Natural killer cell (primary cell): ENCODE measurements around the gene SUSD1. TPM values are rescaled to one million over a fixed set of nuclear protein-coding genes. Genes with fewer than 3 reads are reported as not detected.

Source experiments
- ATAC-seq, 3 donors: fragments of 150-1000 bp in 2 of 3; fragments of 200-7000 bp in 1 of 3; cut with Tn5 transposase; 1 replicate in 1 of 3; 2 replicates in 2 of 3; pipeline ENCODE4 v1.10.0; 2021; ENCODE audit warnings: mild to moderate bottlenecking in 2 of 3, moderate library complexity in 2 of 3
- DNase-seq, 2 donors: peaks; one replicate each; pipeline versions ENCODE4 v3.0.0 to v3.0.0-alpha.2; 2013 to 2021; ENCODE audit warnings: mixed read lengths in 1 of 2
- H3K27ac ChIP-seq: one replicate; pipeline ENCODE4 v1.5.1; 2013; ENCODE audit warnings: mild to moderate bottlenecking, low read length
- H3K27me3 ChIP-seq: one replicate; pipeline ENCODE4 v1.6.1; 2013; ENCODE audit warnings: low read length; ENCODE audit not compliant: control insufficient read depth, insufficient read depth
- H3K36me3 ChIP-seq: one replicate; pipeline ENCODE4 v1.6.1; 2013; ENCODE audit warnings: low read length; ENCODE audit not compliant: control insufficient read depth, insufficient read depth
- H3K4me1 ChIP-seq: one replicate; pipeline ENCODE4 v1.6.1; 2013; ENCODE audit warnings: low read length; ENCODE audit not compliant: control insufficient read depth, insufficient read depth
- H3K4me3 ChIP-seq: one replicate; pipeline ENCODE4 v1.5.1; 2013; ENCODE audit warnings: low read length
- H3K9me3 ChIP-seq: one replicate; pipeline ENCODE4 v1.6.1; 2013; ENCODE audit warnings: low read length; ENCODE audit not compliant: control insufficient read depth, insufficient read depth
- H3K27ac Mint-ChIP-seq, 2 donors: one replicate each; pipeline ENCODE4 v1.8.0; 2022; ENCODE audit warnings: mild to moderate bottlenecking in 2 of 2, mixed read lengths in 2 of 2, moderate library complexity in 1 of 2
- H3K27me3 Mint-ChIP-seq, 2 donors: one replicate each; pipeline ENCODE4 v1.8.0; 2022; ENCODE audit warnings: low read depth in 2 of 2, mixed read lengths in 2 of 2
- H3K36me3 Mint-ChIP-seq: one replicate; pipeline ENCODE4 v1.8.0; 2022; ENCODE audit warnings: mixed read lengths
- H3K4me1 Mint-ChIP-seq, 2 donors: one replicate each; pipeline ENCODE4 v1.8.0; 2022; ENCODE audit warnings: mixed read lengths in 2 of 2
- H3K4me3 Mint-ChIP-seq: one replicate; pipeline ENCODE4 v1.8.0; 2022; ENCODE audit warnings: mild to moderate bottlenecking, moderate library complexity, mixed read lengths
- H3K9me3 Mint-ChIP-seq, 2 donors: one replicate each; pipeline ENCODE4 v1.8.0; 2022; ENCODE audit warnings: mixed read lengths in 2 of 2
- WGBS: methylation state at CpG from one replicate; pipeline ENCODE4 v1.1.7; 2013; ENCODE audit warnings: missing lambda C conversion rate; ENCODE audit not compliant: insufficient coverage; 5-methylcytosine and 5-hydroxymethylcytosine counted together
- intact Hi-C: fragments of 100-400 bp; cut with micrococcal nuclease; formaldehyde crosslinking; loops from one replicate; pipeline ENCODE4 v1.14.2; 2022
- total RNA-seq, 4 donors: library from RNA; stranded (reverse); fragments of 120-200 nt in 1 of 4; gene quantifications; one replicate each; pipeline versions ENCODE4 v1.2.3 to v1.2.4, GENCODE V29; 2013 to 2022
- TF ChIP-seq, protein P1 (sequence below): fragments of 200-600 bp; IDR thresholded peaks from one replicate; pipeline ENCODE4 v1.8.0; 2022; ENCODE audit warnings: antibody characterized with exemption

The SUSD1 gene
- total RNA-seq, 3 donors from 2014 or later (not counting 1 experiment from before 2014, with no cell fraction given) = 74.1 to 97.4 (median 86.9) TPM

DNA sequence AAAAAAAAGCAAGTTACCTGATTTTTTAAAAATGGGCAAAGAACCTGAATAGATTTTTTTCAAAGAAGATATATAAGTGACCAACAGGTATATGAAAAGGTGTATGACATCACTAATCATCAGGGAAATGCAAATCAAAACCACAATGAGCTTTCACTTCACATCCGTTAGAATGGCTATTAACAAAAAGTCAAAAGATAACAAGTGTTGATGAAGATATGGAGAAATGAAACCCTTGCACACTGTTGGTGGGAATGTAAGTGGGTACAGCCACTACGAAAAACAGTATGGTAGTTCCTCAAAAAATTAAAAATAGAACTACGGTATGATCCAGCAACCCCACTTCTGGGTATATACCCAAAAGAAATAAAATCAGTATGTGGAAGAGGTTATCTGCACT lies 143.7 kb downstream of the SUSD1 start:
- intact Hi-C loops = no loop called here
- no peaks in the 10 kb centered on the region for H3K9me3 ChIP-seq
- H3K27me3 Mint-ChIP-seq = no peaks in the 10 kb centered on the region
- H3K9me3 Mint-ChIP-seq = no peaks in the 10 kb centered on the region
- TF ChIP-seq, protein P1, sequence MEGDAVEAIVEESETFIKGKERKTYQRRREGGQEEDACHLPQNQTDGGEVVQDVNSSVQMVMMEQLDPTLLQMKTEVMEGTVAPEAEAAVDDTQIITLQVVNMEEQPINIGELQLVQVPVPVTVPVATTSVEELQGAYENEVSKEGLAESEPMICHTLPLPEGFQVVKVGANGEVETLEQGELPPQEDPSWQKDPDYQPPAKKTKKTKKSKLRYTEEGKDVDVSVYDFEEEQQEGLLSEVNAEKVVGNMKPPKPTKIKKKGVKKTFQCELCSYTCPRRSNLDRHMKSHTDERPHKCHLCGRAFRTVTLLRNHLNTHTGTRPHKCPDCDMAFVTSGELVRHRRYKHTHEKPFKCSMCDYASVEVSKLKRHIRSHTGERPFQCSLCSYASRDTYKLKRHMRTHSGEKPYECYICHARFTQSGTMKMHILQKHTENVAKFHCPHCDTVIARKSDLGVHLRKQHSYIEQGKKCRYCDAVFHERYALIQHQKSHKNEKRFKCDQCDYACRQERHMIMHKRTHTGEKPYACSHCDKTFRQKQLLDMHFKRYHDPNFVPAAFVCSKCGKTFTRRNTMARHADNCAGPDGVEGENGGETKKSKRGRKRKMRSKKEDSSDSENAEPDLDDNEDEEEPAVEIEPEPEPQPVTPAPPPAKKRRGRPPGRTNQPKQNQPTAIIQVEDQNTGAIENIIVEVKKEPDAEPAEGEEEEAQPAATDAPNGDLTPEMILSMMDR = no peak
- peaks cover 36% of the 10 kb centered on the region for H3K4me1 ChIP-seq
- peak overlapping the region; percentile 34 for H3K27ac ChIP-seq
- DNase-seq (no peak), ATAC-seq (no peak)
- H3K4me3 ChIP-seq = no peak overlapping the region
- no peak overlapping the region for H3K27ac Mint-ChIP-seq
- no peaks in the 10 kb centered on the region for H3K27me3 ChIP-seq
- H3K4me3 Mint-ChIP-seq = no peak overlapping the region
- WGBS = 42% methylated on average over 2 of the region's 3 CpGs
- H3K36me3 ChIP-seq = no peaks in the 10 kb centered on the region
- H3K4me1 Mint-ChIP-seq = peaks cover 28 to 38% of the 10 kb centered on the region in 2 donors
- H3K36me3 Mint-ChIP-seq = peaks cover 10% of the 10 kb centered on the region

DNA sequence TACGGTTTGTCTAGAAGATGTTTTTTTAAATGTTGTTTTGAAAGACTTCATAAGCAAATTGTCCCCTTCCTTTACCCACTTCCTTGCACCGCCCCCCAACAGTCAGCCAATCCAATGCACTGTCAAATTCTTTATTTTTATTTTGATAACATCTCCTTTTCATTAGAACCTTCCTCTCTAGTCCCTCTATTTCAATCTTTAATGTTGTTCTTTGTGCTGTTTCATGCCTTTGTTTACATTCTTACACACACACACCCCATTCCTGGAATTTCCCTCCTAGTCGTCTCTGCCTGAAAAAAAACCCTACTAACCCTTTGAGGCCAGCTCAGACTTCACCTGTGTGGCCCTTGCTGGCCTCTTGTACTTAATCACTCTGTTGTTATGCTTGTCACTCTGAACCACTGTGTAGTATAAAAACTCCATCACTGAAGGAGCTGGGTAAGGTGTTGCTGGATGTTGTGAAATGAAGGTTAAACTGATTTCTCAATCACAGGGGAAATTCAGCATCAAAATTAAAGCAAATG lies 145.1 kb downstream of the SUSD1 start:
- H3K4me1 Mint-ChIP-seq = peaks cover 22 to 29% of the 10 kb centered on the region in 2 donors
- no peaks in the 10 kb centered on the region for H3K27me3 ChIP-seq
- peak overlapping the region; percentile 38 for H3K27ac ChIP-seq
- H3K27me3 Mint-ChIP-seq = no peaks in the 10 kb centered on the region
- peaks cover 0 to 3% of the 10 kb centered on the region in 2 donors for H3K9me3 Mint-ChIP-seq
- peak overlapping the region in 1 of 2 donors; percentile 4 for H3K27ac Mint-ChIP-seq
- H3K4me3 ChIP-seq = no peak overlapping the region
- DNase-seq (peak in 1 of 2 donors; percentile 15), ATAC-seq (no peak)
- H3K4me1 ChIP-seq = peaks cover 23% of the 10 kb centered on the region
- peaks cover 10% of the 10 kb centered on the region for H3K36me3 Mint-ChIP-seq
- H3K4me3 Mint-ChIP-seq = no peak overlapping the region
- WGBS = 49% methylated on average over 2 of the region's 3 CpGs
- intact Hi-C loops = no loop called here
- H3K36me3 ChIP-seq = no peaks in the 10 kb centered on the region
- TF ChIP-seq, protein P1 = no peak
- H3K9me3 ChIP-seq = no peaks in the 10 kb centered on the region

GRCh38 chr9:112028242-112029221 lies 146.6 kb downstream of the SUSD1 start:
- Histone ChIP-seq H3K9me3 (no peaks in the 10 kb centered on the region), H3K4me1 (peaks cover 9% of the 10 kb centered on the region), H3K36me3 (no peaks in the 10 kb centered on the region), H3K27me3 (no peaks in the 10 kb centered on the region), H3K4me3 (no peak overlapping the region), H3K27ac (no peak overlapping the region)
- TF ChIP-seq, protein P1 = no peak
- H3K36me3 Mint-ChIP-seq = peaks cover 10% of the 10 kb centered on the region
- intact Hi-C loops = no loop called here
- no peak overlapping the region for H3K4me3 Mint-ChIP-seq
- H3K27me3 Mint-ChIP-seq = no peaks in the 10 kb centered on the region
- DNase-seq = peak in 1 of 2 donors; percentile 28
- WGBS = 72% methylated on average over 11 of the region's 13 CpGs
- H3K27ac Mint-ChIP-seq = no peak overlapping the region
- peaks cover 0 to 3% of the 10 kb centered on the region in 2 donors for H3K9me3 Mint-ChIP-seq
- peaks cover 11 to 15% of the 10 kb centered on the region in 2 donors for H3K4me1 Mint-ChIP-seq
- no peak for ATAC-seq
